CD8-positive, alpha-beta memory T cell (primary cell): ENCODE measurements around the gene KCNN4. TPM values are rescaled to one million over a fixed set of nuclear protein-coding genes. Genes with fewer than 3 reads are reported as not detected.
A peak's percentile ranks its signal among the peaks of the same experiment; 100 is the strongest.

ENCODE experiments used
- CTCF ChIA-PET: fragments of 350-600 bp; sonication (Branson Sonifier 250); formaldehyde crosslinking; loops from one replicate; lab custom pipeline; 2021; ENCODE audit warnings: antibody characterized with exemption; lab: Charles Lee
- POLR2A ChIA-PET: fragments of 350-600 bp; sonication (Branson Sonifier 250); formaldehyde crosslinking; loops from one replicate; lab custom pipeline; 2021; ENCODE audit warnings: antibody characterized with exemption; lab: Charles Lee
- DNase-seq, 5 donors: peaks; one replicate each; pipeline versions ENCODE4 v3.0.0 to v3.0.0-alpha.2; 2020 to 2022; ENCODE audit warnings: mixed read lengths in 1 of 5
- H3K27ac ChIP-seq: one replicate; pipeline ENCODE4 v1.7.0; 2013; ENCODE audit warnings: low read depth, mild to moderate bottlenecking, low read length, moderate library complexity
- H3K27me3 ChIP-seq: 2 replicates; pipeline ENCODE4 v1.7.0; 2013; ENCODE audit warnings: low read length, mild to moderate bottlenecking; ENCODE audit not compliant: insufficient read depth, poor library complexity, severe bottlenecking
- H3K36me3 ChIP-seq: 2 replicates; pipeline ENCODE4 v1.7.0; 2013; ENCODE audit warnings: mild to moderate bottlenecking, low read length, moderate library complexity; ENCODE audit not compliant: insufficient read depth
- H3K4me1 ChIP-seq: 2 replicates; pipeline ENCODE4 v1.7.0; 2013; ENCODE audit warnings: mild to moderate bottlenecking, low read length, moderate library complexity; ENCODE audit not compliant: insufficient read depth
- H3K4me3 ChIP-seq: 2 replicates; pipeline ENCODE4 v1.7.0; 2013; ENCODE audit warnings: mild to moderate bottlenecking, low read length
- H3K9me3 ChIP-seq: 2 replicates; pipeline ENCODE4 v1.7.0; 2013; ENCODE audit warnings: mild to moderate bottlenecking, low read length
- H3K27ac Mint-ChIP-seq, 8 donors: one replicate each; pipeline ENCODE4 v1.8.0; 2020 to 2021; ENCODE audit warnings: mixed read lengths in 8 of 8, mild to moderate bottlenecking in 6 of 8, inconsistent platforms in 3 of 8, moderate library complexity in 3 of 8
- H3K27me3 Mint-ChIP-seq, 2 donors: one replicate each; pipeline ENCODE4 v1.8.0; 2020 to 2021; ENCODE audit warnings: mixed read lengths in 2 of 2, mild to moderate bottlenecking in 1 of 2, moderate library complexity in 1 of 2
- H3K36me3 Mint-ChIP-seq, 3 donors: one replicate each; pipeline ENCODE4 v1.8.0; 2020 to 2021; ENCODE audit warnings: mixed read lengths in 3 of 3, inconsistent platforms in 1 of 3, mild to moderate bottlenecking in 1 of 3
- H3K4me1 Mint-ChIP-seq, 3 donors: one replicate each; pipeline ENCODE4 v1.8.0; 2020 to 2021; ENCODE audit warnings: mixed read lengths in 3 of 3, inconsistent platforms in 1 of 3, mild to moderate bottlenecking in 1 of 3
- H3K4me3 Mint-ChIP-seq, 7 donors: one replicate each; pipeline ENCODE4 v1.8.0; 2020 to 2021; ENCODE audit warnings: mixed read lengths in 7 of 7, mild to moderate bottlenecking in 6 of 7, moderate library complexity in 4 of 7, inconsistent platforms in 2 of 7
- H3K9me3 Mint-ChIP-seq, 5 donors: one replicate each; pipeline ENCODE4 v1.8.0; 2020 to 2022; ENCODE audit warnings: mixed read lengths in 5 of 5, mild to moderate bottlenecking in 3 of 5, moderate library complexity in 2 of 5, inconsistent platforms in 1 of 5
- polyA plus RNA-seq: library from polyadenylated mRNA; unstranded; fragments of 300-500 nt; fragmentation: Illumina TruSeq; gene quantifications from one replicate; pipeline ENCODE4 v1.2.3, GENCODE V29; 2021
- total RNA-seq, 2 experiments: library from RNA; stranded (reverse); gene quantifications; one replicate each; pipeline ENCODE4 v1.2.3, GENCODE V29; 2021

Gene KCNN4
- total and polyA plus RNA-seq, 3 experiments from 2014 or later = 8.3 to 97.6 (median 93.8) TPM

DNA sequence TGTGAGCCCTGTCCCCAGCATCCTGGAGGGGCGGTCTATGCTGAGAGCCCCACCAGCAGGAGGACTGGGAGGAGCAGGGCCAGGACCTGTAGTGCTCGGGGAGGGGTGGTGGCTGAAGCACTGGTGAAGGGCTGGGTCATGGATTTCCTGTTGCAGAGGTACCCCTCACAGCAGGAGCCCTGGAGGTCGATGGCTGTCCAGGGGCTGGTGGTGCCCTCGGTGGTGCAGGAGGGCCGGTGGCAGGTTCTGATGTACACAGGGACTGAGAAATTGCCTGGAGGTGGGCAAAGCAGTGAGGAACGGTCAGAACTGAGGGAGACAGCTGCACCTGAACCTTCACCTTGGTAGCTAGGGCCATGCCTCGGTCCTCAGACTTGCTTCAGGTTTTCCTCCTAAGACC is 16.8 kb upstream of the KCNN4 start:
- Mint-ChIP-seq H3K4me1 (peaks cover 7 to 26% (median 10%) of the 10 kb centered on the region in 3 donors), H3K36me3 (no peaks in the 10 kb centered on the region), H3K27me3 (peaks cover 20 to 22% of the 10 kb centered on the region in 2 donors), H3K4me3 (peak overlapping the region; percentile 25 to 83 (median 74)), H3K27ac (no peak overlapping the region), H3K9me3 (peaks cover 0 to 2% (median 0%) of the 10 kb centered on the region in 5 donors)
- Histone ChIP-seq H3K27ac (no peak overlapping the region), H3K4me1 (peaks cover 7% of the 10 kb centered on the region), H3K27me3 (no peaks in the 10 kb centered on the region), H3K9me3 (no peaks in the 10 kb centered on the region), H3K36me3 (no peaks in the 10 kb centered on the region), H3K4me3 (no peak overlapping the region)
- ChIA-PET POLR2A (no interaction called here), CTCF (interaction anchor here (1.0 kb wide), 1 partner anchor 52 kb away, joined by 5 read pairs; no protein-coding TSS in a partner anchor)
- no peak for DNase-seq

DNA sequence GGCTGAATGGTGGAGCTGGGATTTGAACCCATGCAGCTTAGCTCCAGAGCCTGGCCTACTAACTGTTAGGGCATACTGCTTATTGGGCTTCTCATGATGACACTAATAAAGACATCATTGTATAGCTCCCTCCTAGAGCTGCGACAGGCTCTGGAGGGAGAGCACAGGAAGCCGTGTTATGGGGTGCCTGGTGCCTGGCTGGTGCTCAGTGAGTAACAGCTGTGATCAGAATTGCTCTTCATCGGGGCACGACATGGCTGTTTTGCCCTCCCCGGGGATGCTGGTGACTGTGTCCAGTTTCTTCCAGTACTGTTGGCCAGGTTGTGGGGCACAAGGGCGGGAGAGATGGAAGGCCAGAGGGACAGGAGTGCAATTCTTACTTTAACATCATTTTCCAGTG is 16.3 kb upstream of the KCNN4 start:
- Mint-ChIP-seq H3K4me1 (peaks cover 7 to 26% (median 10%) of the 10 kb centered on the region in 3 donors), H3K27ac (peak overlapping the region in 1 of 8 donors; percentile 72), H3K36me3 (no peaks in the 10 kb centered on the region), H3K27me3 (peaks cover 20 to 22% of the 10 kb centered on the region in 2 donors), H3K4me3 (peak overlapping the region; percentile 31 to 83 (median 45)), H3K9me3 (peaks cover 0 to 2% (median 0%) of the 10 kb centered on the region in 5 donors)
- ChIA-PET CTCF (interaction anchor here (1.0 kb wide), 1 partner anchor 51 kb away, joined by 5 read pairs; no protein-coding TSS in a partner anchor), POLR2A (no interaction called here)
- Histone ChIP-seq H3K36me3 (no peaks in the 10 kb centered on the region), H3K4me3 (no peak overlapping the region), H3K4me1 (peaks cover 7% of the 10 kb centered on the region), H3K9me3 (no peaks in the 10 kb centered on the region), H3K27ac (no peak overlapping the region), H3K27me3 (no peaks in the 10 kb centered on the region)
- no peak for DNase-seq

DNA sequence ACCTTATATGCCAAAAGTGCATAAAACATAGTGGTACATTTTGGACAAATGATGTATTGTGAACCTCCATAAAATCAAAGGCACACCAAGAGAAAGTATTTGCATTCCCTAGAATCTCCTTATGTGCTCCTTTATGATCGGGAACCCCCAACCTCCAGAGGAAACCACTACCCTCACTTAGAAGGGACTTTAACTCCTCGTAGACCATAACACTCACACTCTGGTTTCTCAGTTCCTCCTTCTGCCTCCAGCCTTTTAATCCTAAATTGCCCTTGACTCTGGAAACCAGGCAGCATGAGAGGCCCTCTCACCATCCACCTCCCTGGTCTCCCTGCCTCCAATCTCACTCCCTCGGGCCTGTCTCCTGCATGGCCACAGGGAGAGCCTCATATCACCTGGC is 9.8 kb upstream of the KCNN4 start:
- CTCF ChIA-PET = interaction anchor here (1.4 kb wide), 1 partner anchor 25 kb away, joined by 3 read pairs; no protein-coding TSS in a partner anchor

GRCh38 chr19:43789029-43789428 is 8.3 kb upstream of the KCNN4 start:
- ChIA-PET POLR2A (no interaction called here), CTCF (interaction anchor here (1.4 kb wide), 1 partner anchor 24 kb away, joined by 3 read pairs; no protein-coding TSS in a partner anchor)
- no peak overlapping the region for H3K4me3 Mint-ChIP-seq
- Histone ChIP-seq H3K9me3 (no peaks in the 10 kb centered on the region), H3K27ac (no peak overlapping the region), H3K27me3 (no peaks in the 10 kb centered on the region), H3K4me3 (no peak overlapping the region), H3K4me1 (peaks cover 12% of the 10 kb centered on the region), H3K36me3 (no peaks in the 10 kb centered on the region)
- no peaks in the 10 kb centered on the region for H3K9me3 Mint-ChIP-seq
- H3K4me1 Mint-ChIP-seq = peaks cover 11 to 14% (median 14%) of the 10 kb centered on the region in 3 donors
- no peaks in the 10 kb centered on the region for H3K36me3 Mint-ChIP-seq
- H3K27me3 Mint-ChIP-seq = peaks cover 20 to 27% of the 10 kb centered on the region in 2 donors
- no peak for DNase-seq
- H3K27ac Mint-ChIP-seq = no peak overlapping the region

More for the DNA sequence above, 9.8 kb upstream of the KCNN4 start:
- H3K4me1 ChIP-seq = no peaks in the 10 kb centered on the region
- Mint-ChIP-seq H3K27me3 (peaks cover 21 to 30% of the 10 kb centered on the region in 2 donors), H3K9me3 (no peaks in the 10 kb centered on the region), H3K36me3 (no peaks in the 10 kb centered on the region), H3K27ac (peak overlapping the region in 1 of 8 donors; percentile 83), H3K4me3 (no peak overlapping the region), H3K4me1 (no peaks in the 10 kb centered on the region)
- no peaks in the 10 kb centered on the region for H3K36me3 ChIP-seq
- H3K27me3 ChIP-seq = no peaks in the 10 kb centered on the region
- H3K9me3 ChIP-seq = no peaks in the 10 kb centered on the region
- H3K27ac ChIP-seq = no peak overlapping the region
- POLR2A ChIA-PET = no interaction called here
- no peak overlapping the region for H3K4me3 ChIP-seq
- DNase-seq = no peak

- ChIA-PET POLR2A (no interaction called here), CTCF (interaction anchor here (1.3 to 1.4 kb wide), 2 partner anchors 23 to 41 kb away, joined by 3 to 4 read pairs; no protein-coding TSS in a partner anchor)
- Mint-ChIP-seq H3K4me3 (no peak overlapping the region), H3K9me3 (no peaks in the 10 kb centered on the region), H3K4me1 (peaks cover 28 to 33% (median 33%) of the 10 kb centered on the region in 3 donors), H3K27ac (no peak overlapping the region), H3K36me3 (no peaks in the 10 kb centered on the region), H3K27me3 (peaks cover 14 to 18% of the 10 kb centered on the region in 2 donors)
- Histone ChIP-seq H3K27ac (no peak overlapping the region), H3K36me3 (no peaks in the 10 kb centered on the region), H3K4me3 (no peak overlapping the region), H3K4me1 (peaks cover 22% of the 10 kb centered on the region), H3K9me3 (no peaks in the 10 kb centered on the region), H3K27me3 (no peaks in the 10 kb centered on the region)
- no peak for DNase-seq
These were observed 5.9 kb upstream of the KCNN4 start for GRCh38 chr19:43786665-43787064.

DNA sequence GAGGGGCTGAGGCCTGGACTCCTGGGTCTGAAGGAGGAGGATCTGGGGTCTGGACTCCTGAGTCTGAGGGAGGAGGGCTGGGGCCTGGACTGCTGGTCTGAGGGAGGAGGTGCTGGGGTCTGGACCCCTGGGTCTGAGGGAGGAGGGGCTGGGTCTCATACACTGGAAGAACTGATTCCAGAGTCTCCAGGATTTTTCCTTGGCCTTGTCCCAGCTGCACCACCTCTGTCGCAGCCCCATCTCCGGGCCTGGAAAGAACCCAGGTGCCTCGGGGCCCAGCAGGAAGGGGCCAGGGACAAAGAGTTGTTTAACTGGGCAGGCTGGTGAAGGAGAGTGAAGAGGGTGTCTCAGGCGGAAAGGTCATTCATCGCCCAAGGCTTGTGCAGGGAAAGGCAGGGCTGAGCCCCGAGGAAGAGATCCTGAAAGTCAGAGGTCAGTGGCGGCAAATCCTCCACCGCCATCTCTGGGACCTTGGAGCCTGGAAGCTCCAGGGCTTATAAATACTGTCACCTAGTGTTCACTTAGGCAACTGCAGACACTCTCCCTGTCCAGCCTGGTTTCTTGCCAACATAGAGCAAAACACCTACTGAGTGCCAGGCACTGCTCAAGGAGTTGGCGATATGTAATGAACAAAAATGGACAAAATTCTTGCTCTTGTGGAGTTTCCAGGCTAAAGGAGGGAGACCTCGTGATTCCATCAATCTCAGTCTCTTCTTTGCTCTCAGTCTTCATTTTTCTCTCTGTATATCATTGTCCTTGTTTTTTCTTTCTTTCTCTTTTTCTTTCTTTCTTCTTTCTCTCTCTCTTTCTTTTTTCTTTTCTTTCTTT is 4.4 kb upstream of the KCNN4 start:
- Histone ChIP-seq H3K4me1 (peaks cover 31% of the 10 kb centered on the region), H3K27me3 (no peaks in the 10 kb centered on the region), H3K9me3 (no peaks in the 10 kb centered on the region), H3K27ac (peak overlapping the region; percentile 54), H3K36me3 (no peaks in the 10 kb centered on the region), H3K4me3 (no peak overlapping the region)
- peaks cover 36 to 45% (median 42%) of the 10 kb centered on the region in 3 donors for H3K4me1 Mint-ChIP-seq
- ChIA-PET CTCF (interaction anchor here (0.6 to 2.1 kb wide), 9 partner anchors 10 to 119 kb away, joined by 3 to 25 read pairs (median 3); partner anchors contain the start of gene SMG9), POLR2A (interaction anchor here (0.6 to 1.0 kb wide), 3 partner anchors 40 to 1526 kb away, joined by 3 to 5 read pairs (median 3); no protein-coding TSS in a partner anchor)
- no peaks in the 10 kb centered on the region for H3K36me3 Mint-ChIP-seq
- peak overlapping the region; percentile 17 to 93 (median 62) for H3K4me3 Mint-ChIP-seq
- DNase-seq = peak in 4 of 5 donors; percentile 40 to 68 (median 58)
- peaks cover 14% of the 10 kb centered on the region in 2 donors for H3K27me3 Mint-ChIP-seq
- H3K9me3 Mint-ChIP-seq = no peaks in the 10 kb centered on the region
- peak overlapping the region in 7 of 8 donors; percentile 16 to 94 (median 78) for H3K27ac Mint-ChIP-seq

DNA sequence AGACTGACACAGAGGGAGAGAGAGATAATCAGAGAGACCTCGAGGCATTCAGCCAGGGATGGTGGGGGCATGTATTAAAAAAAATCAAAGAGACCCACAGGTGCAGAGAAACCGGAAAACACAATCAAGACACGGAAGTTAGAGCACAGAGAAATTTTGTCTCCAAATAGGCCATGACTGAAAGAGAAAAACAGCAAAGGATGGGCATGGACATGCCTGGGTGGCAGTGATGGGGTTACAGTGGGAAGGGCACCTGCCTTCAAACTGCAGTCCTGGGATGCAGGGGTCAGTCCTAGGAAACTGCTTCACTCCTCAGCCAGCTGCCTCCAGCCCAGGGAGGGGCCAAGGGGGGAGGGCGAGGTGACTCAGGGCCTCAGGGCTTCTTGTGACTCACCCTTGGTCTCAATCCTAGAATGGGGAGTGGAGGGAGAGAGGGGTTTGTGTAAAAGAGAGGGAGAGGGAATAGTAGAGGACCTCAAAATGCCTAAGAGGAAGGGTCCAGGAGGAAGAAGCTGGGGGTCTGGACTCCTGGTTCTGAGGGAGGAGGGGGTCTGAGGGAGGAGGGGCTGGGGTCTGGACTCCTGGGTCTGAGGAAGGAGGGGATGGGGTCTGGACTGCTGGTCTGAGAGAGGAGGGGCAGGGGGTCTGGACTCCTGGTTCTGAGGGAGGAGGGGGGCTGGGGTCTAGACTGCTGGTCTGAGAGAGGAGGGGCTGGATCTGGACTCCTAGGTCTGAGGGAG is 3.6 kb upstream of the KCNN4 start:
- peak overlapping the region; percentile 63 to 95 (median 89) for H3K27ac Mint-ChIP-seq
- POLR2A ChIA-PET = interaction anchor here (0.6 to 1.0 kb wide), 3 partner anchors 11 to 164 kb away, joined by 3 to 8 read pairs (median 5); no protein-coding TSS in a partner anchor
- CTCF ChIA-PET = interaction anchor here (0.6 to 2.1 kb wide), 9 partner anchors 9 to 118 kb away, joined by 3 to 25 read pairs (median 3); partner anchors contain the start of gene SMG9

More for the DNA sequence above, 3.6 kb upstream of the KCNN4 start:
- Mint-ChIP-seq H3K27me3 (peaks cover 7 to 8% of the 10 kb centered on the region in 2 donors), H3K4me3 (peak overlapping the region; percentile 2 to 93 (median 68)), H3K4me1 (peaks cover 43 to 52% (median 50%) of the 10 kb centered on the region in 3 donors), H3K9me3 (no peaks in the 10 kb centered on the region), H3K36me3 (no peaks in the 10 kb centered on the region)
- Histone ChIP-seq H3K4me3 (peak overlapping the region; percentile 9), H3K4me1 (peaks cover 38% of the 10 kb centered on the region), H3K9me3 (no peaks in the 10 kb centered on the region), H3K27me3 (no peaks in the 10 kb centered on the region), H3K27ac (peak overlapping the region; percentile 54), H3K36me3 (no peaks in the 10 kb centered on the region)
- peak in 4 of 5 donors; percentile 18 to 66 (median 40) for DNase-seq
